Fibroblast of skin of right quadriceps (primary cell): ENCODE results near the gene COL12A1.
A peak's percentile ranks its signal among the peaks of the same experiment; 100 is the strongest.
"Not testable (repeated sequence)": the region's sequence is repeated elsewhere in the genome, so short reads cannot be mapped to it uniquely, and the experiment has no call there.

ENCODE experiments used
- DNase-seq: peaks from one replicate; pipeline ENCODE4 v3.0.0-alpha.2; 2013

COL12A1 gene

DNA sequence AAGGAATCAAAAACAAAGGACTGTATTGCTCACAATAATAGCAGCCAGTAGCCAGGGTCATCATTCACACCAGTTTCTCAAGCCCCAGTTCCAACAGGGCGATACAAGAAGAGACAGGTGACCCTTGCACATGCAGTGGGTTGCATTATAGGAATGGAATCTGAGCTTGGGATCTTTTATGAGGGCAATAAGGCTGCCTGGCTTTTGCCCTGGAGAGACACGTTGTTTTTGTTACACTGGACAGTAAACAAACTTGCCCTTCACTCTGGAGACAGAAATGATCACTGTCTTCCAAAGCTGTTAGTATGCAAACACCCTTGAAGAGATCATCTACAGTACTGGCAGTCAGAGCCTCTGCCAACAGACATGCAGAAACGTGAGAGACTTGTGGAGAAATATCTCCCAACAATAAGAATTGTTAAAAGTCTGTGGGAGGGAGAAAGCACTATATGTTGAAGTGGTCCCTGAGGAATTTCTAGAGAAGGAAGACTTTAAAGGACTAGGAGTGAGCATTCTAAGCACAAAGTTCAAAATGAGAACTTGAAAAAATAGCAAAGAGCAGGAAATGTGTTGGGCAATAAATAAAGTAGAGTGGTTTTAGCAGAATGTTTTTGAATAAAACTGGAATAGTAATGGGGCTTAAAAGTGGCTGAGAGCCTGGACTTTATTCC, 6.2 kb upstream of the COL12A1 start:
- DNase-seq: no peak

DNA sequence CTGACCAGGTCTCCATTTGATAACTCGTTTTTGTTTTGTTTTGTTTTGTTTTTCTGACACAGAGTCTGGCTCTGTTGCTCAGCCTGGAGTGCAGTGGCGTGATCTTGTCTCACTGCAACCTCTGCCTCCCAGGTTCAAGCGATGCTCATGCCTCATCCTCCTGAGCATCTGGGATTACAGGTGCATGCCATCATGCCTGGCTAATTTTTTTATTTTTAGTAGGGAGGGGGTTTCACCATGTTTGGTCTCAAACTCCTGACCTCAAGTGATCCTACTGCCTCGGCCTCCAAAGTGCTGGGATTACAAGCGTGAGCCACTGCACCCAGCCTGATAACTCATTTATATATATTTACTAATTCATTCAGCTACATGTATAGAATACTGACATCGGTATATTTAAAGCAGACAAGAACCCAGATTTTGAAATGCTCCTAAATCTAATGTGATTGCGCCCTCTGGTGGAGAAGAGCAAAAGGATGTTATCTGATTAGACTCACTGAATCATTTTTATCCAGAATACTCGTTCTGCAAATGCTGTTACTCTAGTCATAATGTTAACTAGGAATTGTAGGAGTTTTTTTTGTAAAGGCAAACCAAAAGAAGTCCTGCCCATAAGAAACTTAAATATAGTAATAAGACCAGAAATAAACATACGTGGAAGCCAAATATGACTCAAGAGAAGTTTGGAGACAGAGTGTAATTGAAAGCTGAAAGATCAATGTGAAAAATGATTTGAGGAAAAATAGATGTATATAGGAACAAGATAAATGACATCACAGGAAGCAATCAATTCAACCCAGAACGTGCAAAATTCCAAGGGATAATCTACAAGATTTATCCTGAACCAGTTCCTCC, 5.3 kb upstream of the COL12A1 start:
- peak; percentile 74 for DNase-seq

DNA sequence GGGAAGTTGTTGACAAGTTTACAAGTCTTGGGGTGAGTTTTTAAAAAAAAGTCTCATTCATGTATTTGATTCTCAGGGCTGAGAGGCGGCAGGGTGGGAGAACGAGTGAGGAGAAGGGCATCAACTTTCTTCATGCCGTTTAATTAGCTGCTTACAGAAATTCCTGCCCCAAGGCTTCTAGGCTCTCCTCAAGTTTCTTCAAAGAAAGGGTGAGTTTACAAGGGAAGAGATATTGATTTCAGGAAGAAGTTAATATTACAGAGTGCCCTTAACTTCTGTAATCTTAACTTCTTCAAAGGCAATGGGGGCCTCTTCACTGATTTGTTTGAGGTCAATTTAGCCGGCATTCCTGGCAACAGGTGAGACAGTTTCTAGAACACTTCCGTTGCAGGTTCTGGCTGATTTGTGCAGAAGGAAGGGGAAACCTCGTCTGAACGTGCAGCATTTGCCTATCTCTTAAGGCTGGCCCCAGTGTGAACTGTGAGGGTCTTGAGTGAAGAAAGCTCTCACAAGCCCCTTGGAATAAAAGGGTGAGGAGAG, 3.4 kb upstream of the COL12A1 start:
- DNase-seq: no peak

DNA sequence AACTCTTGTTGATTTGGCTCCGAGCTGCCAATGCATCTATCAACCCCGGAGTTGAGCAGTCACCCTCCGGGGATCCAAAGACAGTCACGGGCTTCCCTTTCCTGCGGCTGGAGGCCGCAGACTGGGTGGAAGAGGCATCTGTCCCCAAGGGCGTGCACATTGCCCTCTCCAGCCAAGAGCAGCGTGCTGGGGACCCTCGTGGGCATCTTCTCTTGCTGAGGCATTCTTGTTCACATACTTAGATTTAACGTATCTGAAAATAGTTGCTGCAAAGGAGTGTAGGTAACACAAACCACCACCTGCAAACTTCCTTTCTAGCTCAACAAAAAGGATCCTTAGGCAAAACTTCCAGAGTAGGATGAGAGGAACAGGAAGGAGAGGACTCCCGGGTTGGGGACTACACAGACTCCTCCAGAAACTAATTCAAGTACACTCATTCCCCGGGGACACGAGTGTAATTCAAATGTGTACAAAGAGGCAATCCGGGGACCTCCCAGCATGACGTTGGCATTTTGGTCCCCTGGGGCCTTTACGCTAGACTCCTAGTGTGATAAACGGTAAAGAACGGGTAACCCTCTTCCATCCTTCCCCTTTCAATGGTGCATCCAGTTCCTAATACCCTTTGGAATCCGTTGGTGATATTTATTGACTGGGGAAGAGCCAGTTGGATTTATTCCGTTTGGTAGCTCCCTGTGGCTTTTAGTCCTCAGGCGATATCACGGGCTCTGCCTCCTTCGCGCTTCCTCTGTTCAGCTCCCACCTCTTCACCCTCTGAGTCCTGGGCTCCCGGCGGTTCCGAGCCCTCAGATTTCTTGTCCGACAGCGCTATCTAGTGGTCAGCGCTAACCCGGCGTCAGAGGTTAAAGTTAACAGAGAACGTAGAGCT, 2.7 kb upstream of the COL12A1 start:
- DNase-seq: peak; percentile 86

DNA sequence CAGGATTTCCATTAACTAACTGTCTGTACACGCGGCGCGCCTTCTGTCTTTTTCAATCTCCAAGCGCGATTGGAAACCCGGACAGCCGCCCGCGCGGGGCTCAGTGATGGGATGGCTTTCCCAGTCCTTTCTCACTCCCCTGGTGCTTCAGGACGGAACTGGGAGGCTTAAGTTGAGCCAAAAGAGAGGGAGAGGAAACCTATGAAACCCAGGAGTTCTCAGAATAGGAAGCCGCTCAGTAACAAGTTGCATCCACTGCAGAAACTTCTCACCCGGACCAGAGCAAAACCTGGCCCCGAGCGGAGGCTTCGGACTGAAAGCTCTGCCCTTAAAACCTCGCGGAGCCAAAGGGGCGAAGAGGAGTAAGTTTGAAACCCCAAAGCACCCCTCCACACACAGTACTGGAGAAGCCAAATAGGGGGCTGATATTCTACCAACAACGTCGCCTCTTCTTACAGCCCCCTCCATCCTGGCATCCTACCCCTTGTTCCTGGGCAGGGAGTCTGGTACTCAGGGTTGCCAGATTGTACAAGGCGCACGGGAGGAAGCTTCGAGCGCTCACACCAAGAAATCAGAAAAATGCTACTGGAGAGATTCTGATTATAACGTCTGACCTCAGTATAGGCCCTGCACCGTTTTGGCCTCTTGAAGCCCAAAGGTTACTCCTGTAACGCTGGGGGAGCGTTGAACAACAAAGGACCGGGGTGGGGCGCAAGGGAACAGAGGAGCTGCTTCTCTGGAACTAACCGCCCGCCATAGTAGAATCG, 906 bp upstream of the COL12A1 start:
- DNase-seq: no peak

DNA sequence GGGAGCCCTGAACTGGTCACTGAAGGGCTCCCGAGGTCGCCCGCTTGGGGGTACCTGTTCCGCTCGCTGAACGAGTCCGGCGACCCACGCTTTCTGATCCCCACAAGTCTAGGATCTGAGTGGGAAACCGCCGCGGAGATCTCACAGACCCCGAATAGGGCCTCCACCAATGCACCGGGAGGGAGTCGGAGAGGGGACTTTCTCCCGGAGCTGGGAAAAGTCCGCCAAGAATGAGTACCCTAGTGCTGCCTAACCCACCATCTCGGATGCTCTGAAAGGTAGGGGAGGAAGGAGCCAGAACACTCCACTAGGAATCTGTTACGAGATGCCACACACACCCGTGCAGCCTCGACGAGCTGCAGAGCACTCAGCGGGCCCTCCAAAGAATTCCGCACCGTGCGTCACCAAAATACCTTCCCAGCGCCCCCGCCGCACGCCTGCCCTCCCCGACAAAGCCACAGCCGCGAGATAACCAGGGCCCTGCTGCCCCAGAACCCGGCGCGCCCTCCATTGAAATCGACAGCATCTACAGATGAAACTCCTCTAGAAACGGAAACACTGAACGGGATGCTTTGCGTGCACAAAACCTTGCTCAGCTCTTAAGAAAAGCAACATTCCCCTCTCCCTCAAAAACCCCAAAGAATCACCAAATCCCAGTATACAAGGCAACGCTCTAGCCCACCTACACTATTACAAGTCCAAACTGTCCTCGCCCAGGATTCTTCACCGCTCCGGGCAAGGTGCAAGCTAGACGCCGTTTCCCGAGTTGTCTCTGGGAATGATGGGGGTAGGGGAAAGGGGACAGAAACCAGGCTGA, 686 bp downstream of the COL12A1 start:
- peak; percentile 79 for DNase-seq

DNA sequence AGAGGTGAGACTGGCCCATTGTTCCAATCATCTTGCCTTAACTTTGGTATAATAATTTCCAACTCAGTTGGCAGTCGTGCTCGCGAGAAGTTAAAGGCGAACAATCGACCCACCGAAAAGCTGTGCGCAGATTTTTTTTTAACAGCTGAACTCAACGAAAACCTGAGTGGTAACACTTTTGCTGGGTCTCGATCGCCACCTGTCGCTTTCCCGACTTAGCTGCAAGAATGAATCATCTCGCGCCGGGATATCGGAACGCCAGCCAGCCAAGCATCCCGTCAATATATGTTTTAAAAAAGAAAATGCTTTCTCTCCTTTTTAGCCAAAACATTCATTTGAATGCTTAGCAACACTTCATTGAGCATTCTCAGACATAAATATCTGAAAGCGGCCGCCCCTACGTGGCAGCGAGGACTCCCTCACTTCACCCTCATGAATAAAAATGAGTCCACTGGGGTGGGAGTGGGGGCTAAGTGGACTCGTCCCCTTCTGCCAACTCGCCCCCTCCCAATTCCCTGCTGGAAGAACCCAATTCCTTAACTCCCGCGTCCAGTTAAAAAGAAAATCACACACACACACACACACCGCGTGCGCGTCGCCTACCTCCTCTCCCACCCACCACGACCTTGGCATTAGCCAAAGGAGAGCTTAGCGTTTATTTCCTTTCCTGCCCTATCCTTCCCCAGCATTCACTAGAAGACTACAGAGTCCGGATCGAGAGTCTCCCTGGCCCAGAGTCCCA, 1.5 kb downstream of the COL12A1 start:
- peak; percentile 95 for DNase-seq

DNA sequence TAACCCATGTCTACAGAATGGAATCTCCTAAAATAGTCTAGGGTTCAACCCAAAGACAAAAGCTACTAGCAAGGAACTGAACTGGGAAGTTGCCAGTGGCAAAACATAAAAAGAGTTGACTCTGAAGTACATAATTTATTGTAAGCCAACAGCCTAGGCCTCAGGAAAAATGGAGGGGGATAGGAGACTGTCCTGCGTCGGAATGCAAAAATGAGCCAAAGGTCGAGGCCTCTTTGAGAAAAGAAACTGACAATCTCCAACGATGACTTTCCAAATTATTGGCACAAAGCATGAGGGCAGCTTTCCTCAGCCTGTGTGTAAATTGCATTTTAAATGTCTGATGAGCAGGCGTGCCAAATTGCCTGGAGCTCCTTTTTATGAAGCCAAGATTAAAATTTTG, 2.1 kb downstream of the COL12A1 start:
- DNase-seq: peak; percentile 61

DNA sequence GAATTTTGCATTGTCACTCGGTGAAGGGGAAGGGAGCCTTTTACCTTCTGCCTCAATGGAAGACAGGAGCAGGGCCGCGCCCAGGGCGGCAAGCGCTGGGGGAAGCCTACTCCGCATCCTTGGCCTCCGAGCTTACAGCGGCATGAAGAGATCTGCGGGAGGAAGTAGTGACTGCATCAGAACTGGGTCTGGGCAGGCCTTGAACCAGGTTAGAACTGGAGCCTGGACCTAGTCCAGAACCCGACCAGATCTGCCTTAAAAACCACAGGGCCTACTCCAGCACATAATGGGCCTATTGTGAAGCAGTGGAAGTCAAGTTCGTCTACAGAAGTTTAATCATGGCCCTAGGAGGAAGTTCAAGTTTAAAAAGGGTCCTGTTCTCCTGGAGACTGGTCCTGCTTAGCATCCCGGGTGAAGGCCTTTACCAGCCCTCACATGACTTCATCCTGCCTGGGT, 3.1 kb downstream of the COL12A1 start:
- DNase-seq: peak; percentile 54

DNA sequence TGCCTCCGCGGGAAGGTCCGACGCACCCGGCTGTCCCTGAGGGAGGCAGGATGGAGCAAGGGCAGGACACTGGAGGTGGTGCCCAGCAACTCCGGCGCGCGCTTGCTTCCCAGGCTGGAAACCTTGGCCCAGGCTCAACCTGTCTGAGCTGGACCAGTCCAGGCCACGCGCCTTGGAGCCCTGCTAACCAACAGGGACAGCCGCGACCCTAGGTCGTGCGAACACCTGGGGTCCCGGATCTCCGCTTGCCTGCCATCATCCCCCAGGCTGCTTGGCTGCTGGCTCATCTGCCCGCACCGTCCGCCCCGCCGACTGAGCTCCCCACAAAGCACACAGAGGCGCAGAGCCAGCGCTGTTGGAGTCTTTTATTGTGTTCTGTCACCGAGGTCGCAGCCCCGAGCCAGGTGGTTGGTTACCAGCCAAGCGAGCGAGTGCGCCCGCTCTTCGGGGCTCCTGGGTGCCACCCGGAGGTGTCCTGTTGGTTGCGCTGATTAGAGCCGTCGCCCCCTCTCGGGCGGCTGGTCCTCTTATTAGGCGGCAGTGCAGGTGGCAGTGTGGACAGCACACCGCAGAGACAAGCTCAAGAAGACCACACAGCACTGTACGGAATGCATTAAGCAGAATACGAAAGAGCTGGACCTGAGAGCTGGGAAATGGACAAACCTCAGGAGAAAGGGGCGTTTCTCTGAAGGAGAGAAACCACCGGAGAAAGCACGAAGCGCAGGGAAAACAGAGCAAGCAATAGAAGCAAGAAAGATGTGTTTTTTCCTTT, 3.8 kb downstream of the COL12A1 start:
- DNase-seq: peak; percentile 43

DNA sequence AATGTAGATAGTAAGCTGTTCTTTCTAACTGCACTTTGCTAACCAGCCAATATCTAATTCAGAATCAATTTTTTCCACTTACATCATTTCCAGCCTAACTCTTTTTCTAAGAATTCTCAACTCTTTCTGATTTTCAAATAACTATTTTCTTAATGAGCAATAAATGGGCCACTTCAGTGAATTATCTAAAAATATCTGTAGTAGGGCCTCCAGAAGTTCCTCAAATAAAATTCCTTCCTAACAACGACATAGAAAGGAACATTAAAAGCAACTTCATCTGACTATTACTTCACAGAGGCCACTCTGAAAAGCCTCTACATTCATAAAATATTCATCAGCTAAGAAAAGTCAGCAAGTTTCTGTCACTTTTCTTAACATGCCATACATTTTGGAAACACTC, 4.8 kb downstream of the COL12A1 start:
- DNase-seq: peak; percentile 39

DNA sequence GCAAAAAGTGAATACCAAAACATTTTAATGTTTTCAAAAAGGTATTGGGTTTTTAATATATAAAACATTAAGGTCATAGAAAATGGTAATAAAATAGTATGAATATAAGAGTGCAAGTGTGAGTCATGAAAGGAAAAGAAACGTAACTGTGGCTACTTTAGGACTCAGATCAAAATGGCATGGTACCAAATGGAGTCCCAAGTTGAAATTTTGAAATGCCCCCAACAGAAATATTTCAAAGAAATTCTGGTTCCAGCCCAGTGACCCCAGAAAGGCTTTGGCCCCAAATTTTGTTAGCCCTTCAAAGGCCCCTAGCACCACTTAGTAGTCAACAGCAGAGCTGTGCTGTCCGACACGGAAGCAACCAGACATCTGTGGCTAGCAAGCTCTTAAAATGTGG, 6.0 kb downstream of the COL12A1 start:
- DNase-seq: no peak

DNA sequence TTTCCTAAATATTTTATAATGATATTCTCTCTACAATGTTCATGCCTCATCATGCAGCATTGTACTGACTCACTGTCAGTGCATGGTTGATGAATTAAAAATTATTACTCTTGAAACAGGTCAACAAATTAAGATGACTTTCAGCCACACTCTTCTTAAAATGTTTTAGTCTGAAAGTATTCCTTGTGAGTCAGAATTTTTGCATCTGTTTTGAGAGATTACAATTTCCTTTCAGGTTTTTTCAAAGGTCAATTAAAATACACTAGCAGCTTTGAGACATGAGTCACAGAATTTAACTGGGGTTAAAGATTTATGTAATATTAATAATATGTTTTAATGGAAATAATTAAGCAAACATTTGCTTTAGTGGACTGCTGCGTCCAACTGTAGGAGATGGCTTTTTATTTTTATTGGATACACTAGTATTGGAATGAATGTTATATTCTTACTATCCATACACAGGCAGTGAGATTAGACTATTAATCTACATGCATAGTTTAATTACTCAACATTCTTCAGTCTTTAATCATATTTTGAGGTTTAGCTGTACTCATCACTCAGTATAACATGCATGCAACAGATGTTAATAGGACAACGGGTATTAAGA, 9.7 kb downstream of the COL12A1 start:
- peak; percentile 94 for DNase-seq

DNA sequence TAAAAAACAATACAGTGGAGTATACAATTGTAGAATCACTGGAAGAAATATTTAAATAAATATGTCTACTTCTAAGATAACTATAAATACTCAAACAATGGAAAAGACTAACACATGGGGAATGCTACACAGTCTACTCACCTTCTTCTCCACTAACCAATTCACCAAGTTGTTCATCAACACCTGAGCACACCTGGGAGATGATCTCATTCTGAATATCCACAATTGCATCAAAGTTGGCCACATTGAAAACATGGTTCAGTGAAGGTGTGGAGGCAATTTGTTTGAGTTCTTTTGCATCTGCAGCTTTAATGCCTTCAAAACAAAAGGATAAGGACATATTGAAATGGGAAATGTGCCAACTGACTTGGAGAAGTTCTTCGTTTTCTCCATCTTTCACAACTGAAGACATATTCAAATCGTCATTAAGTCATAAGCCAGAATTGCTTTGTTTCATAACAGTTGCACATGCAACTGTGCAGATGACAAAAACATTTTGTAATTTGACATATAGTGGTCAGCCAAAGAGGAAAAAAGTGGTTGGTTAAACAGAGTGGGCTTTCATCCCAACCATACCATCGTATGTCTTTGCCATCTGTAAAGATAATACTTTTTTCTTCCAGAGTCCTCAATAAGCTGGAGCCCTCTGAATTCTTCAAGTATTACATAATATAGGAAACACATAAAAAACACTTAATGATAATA, 17.5 kb downstream of the COL12A1 start:
- no peak for DNase-seq

DNA sequence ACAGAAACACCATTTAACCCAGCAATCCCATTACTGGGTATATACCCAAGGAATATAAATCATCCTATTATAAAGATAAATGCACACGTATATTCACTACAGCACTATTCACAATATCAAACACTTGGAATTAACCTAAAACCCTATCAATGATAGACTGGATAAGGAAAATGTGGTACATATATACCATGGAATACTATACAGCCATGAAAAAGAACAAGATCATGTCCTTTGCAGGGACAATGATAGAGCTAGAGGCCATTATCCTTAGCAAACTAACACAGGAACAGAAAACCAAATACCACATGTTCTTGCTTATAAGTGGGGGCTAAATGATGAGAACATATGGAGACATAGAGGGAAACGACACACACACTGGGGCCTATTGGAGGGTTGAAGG, 19.3 kb downstream of the COL12A1 start:
- not testable (repeated sequence) for DNase-seq

DNA sequence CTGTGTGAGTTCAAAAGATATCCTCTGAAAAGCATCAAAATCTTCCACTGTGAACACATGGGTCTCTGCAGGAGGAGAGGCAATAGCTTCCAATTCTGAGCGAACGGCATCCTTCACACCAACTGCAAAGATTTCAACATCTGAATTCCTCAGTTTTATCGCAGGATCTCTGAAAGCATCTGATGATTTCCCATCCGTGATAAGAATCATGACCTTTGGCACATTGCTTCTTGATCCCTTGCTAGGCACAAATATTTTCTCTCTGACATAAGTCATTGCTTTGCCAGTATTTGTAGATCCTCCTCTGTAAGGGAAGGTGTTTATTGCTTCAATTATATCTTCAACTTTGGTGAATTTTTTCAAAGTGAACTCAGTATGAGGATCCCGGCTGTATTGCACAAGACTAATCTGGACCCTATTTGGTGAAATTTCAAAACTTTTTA, 22.7 kb downstream of the COL12A1 start:
- peak; percentile 98 for DNase-seq

DNA sequence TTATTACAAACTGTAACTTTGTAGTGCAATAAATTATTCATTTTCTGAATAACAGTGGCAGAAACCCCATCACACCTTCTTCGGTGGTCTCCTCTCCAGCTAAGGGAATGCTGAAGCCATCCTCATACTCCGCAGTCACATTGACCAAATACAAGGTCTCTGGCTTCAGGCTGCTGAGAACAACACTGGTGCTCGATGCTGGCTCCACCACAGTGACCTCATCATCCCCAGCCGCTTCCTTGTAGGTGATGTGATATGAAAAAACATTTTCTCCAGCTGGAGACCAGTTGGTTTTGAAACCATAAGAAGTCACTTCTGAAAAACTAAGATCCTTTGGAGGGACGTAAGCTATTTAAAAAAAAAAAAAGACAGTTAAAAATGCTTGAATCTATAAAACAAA, 25.0 kb downstream of the COL12A1 start:
- DNase-seq: no peak

DNA sequence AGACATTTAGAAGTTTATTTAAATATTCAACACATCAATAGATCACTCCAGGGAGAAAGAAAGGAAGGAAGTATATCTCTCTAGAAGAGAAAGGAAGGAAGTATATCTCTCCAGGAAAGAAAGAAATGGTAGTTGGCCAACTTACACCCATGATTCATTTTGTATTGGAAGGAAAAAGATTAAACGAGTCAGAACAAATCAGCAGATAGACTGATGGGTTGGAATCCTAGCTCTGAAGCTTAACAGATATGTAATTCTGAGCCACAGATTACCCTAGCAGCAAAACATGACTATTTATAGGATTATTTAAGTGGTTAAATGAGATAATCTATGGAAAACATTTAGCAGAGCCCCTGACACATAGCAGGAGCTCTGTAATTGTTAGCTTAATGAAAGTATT, 27.1 kb downstream of the COL12A1 start:
- DNase-seq: no peak
